Keratinocyte (primary cell): ENCODE measurements around the gene USP35.

ENCODE experiments used
- EZH2 ChIP-seq: IDR thresholded peaks from one replicate; pipeline ENCODE4 v1.6.1; 2012; ENCODE audit warnings: inconsistent platforms, mild to moderate bottlenecking, low read length, moderate library complexity
- TF ChIP-seq, protein P1 (sequence below), 3 experiments: IDR thresholded peaks in 1 of 3; conservative IDR thresholded peaks in 1 of 3; optimal IDR thresholded peaks in 1 of 3; 2 replicates in 2 of 3; 3 replicates in 1 of 3; pipeline versions ENCODE3 to v1.5.1; 2011; ENCODE audit warnings: low read length in 3 of 3, mild to moderate bottlenecking in 3 of 3, moderate library complexity in 2 of 3, control low read depth in 1 of 3, inconsistent platforms in 1 of 3; ENCODE audit not compliant: insufficient read depth in 2 of 3; ENCODE audit errors: extremely low read depth in 1 of 3

DNA sequence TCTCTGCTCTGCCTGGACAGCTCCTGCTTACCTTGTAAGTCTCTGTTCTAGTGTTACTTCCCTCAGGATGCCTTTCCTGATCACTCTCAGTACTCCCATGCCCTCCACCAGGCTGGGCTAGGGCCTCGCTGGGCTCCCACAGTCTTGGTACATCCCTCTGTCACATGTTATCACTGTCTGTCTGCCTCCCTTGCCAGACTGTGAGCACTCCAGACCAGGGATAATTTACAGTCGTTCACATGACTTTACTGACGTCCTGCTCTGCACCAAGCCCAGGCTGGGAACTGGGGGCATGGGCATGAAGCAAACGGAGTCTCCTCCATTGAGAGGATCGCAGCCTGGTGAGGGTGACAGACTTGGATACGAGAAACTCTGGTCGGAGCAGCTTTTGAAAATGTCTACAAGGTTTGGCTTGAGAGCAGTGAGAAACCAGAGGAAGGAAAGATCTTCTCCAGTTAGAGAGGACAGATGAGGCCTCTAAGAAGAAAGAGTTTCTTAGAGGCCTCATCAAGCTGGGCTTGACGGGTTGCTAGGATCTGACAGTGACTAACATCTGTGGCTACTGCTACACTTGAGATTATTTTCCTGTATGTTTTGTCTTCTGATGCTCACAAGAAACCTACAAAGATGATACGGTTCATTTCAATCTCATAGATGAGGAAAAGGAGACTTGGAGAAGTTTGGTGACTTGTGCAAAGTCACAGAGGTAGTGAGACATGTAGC lies 12.5 kb downstream of the USP35 start:
- no peak for TF ChIP-seq EZH2
- TF ChIP-seq, protein P1, sequence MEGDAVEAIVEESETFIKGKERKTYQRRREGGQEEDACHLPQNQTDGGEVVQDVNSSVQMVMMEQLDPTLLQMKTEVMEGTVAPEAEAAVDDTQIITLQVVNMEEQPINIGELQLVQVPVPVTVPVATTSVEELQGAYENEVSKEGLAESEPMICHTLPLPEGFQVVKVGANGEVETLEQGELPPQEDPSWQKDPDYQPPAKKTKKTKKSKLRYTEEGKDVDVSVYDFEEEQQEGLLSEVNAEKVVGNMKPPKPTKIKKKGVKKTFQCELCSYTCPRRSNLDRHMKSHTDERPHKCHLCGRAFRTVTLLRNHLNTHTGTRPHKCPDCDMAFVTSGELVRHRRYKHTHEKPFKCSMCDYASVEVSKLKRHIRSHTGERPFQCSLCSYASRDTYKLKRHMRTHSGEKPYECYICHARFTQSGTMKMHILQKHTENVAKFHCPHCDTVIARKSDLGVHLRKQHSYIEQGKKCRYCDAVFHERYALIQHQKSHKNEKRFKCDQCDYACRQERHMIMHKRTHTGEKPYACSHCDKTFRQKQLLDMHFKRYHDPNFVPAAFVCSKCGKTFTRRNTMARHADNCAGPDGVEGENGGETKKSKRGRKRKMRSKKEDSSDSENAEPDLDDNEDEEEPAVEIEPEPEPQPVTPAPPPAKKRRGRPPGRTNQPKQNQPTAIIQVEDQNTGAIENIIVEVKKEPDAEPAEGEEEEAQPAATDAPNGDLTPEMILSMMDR (optimal IDR thresholded peaks at IDR 0.05 in 1 of 3, IDR thresholded peaks at IDR 0.05 in 1 of 3, conservative IDR thresholded peaks at IDR 0.05 in 1 of 3; ENCODE audit: extremely low read depth in 1 of 3, insufficient read depth in 2 of 3, low read length in 3 of 3): no peak
